ENCODE data around the gene CDH7.

Gene CDH7

DNA sequence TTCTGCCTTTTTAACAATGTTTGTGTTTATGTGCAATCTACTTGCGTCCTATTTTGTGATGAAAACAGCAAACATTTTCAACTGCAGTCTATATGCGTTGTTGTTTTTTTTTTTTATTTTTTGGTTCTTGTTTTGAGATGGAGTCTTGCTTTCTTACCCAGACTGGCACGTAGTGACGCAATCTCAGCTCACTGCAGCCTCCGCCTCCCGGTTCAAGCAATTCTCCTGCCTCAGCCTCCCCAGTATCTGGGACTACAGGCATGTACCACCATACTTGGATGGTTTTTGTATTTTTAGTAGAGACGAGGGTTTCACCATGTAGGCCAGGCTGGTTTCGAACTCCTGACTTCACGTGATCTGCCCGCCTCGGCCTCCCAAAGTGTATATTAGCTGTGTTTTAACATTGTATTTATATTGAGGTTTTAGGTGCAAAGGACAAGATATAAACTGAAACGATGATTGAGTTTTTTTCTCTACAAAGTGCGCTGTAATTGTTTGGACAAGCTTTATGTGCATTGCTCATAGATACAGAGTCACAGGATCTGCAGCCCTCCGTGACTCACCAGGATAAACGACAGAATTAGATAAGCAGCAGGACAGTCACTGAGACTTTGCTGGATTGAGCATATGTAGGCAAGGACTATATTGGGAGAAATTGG is 17.4 kb downstream of the CDH7 start:
- DNase-seq (ENCODE audit: low spot score), result no peak

DNA sequence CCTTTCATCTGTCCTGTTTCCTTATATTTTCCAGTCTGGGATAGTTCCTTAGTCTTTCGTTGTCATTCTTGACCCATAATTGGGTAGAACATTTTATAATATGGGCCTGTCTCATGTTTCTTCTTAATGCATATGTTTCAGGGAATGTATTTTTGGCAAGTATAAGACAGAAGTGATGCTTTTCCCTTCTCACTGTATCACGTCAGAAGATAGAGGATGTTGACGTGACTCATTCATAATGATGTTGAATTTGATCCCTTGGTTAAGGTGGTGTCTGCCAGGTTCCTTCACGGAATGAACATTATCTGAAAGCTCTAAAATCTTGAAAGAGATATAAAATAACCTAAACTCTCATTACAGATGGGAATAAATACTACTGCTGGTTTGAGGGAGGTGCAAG is 18.8 kb downstream of the CDH7 start:
- no peak for DNase-seq (ENCODE audit: low spot score)

DNA sequence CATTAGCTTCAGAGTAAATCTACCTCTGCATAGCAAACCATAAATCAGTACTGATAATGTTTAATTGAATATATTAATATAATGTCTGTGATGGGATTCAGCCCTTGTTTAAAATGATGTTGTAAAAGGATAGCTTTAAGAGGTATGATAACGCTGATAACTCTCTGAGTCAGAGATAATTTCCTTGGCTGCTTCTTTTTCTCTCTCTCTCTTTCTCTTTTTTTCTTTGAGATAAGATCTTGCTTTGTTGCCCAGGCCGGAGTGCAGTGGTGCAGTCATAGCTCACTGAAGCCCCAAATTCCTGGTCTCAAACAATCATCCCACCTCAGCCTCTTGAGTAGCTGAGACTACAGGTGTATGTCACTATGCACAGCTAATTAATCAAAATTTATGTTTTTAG is 35.7 kb downstream of the CDH7 start:
- no peak for DNase-seq (ENCODE audit: low spot score)

DNA sequence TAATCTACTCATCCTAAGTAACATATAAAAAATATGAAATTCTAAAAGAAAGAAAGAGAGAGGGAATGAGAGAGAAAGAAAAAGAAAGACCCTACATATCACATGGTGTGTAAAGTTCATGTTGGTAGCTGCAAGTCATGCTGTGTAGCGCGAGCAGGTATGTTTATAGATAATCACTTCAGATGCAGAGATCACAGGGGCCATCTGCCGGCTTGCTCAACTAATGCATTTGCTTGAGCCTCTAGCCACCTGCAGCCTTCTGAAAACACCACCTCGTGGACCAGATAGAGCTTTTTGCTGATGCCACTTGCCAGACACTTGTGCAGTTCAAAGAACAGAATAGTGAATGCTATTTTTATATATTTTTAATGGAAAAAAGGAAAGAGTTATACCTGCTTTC is 37.6 kb downstream of the CDH7 start:
- no peak for DNase-seq (ENCODE audit: low spot score)

DNA sequence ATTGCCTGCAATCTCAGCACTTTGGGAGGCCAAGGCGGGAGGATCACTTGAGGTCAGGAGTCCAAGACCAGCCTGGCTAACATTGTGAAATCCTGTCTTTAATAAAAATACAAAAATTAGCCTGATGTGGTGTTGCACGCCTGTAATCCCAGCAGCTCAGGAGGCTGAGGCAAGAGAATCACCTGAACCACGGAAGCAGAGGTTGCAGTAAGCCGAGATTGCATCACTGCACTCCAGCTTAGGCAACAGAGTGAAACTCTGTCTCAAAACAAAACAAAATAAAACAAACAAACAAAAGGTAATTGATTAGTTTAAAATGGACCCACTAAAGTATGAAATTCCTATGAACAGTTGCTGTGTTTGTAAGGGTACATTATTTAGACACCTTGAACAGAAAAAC is 39.8 kb downstream of the CDH7 start:
- no peak for DNase-seq (ENCODE audit: low spot score)

DNA sequence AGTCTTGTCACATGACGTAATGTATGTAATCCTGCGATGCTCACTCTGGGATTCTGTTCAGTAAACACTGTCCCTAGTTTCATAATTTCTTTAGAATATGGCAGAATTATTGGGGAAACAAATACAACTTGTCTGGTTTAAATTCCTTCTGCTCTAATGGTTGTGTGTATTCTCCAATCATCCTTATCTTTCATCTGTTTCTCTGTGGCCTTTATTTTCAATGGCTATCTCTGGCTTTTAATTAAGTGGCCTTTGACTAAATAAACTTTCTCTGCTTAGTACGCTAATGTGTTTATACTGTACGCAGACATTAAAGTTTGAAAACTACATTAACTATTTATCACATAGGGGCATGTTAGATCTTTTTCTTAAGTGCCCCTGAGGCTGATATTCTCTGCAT is 40.9 kb downstream of the CDH7 start:
- no peak for DNase-seq (ENCODE audit: low spot score)

DNA sequence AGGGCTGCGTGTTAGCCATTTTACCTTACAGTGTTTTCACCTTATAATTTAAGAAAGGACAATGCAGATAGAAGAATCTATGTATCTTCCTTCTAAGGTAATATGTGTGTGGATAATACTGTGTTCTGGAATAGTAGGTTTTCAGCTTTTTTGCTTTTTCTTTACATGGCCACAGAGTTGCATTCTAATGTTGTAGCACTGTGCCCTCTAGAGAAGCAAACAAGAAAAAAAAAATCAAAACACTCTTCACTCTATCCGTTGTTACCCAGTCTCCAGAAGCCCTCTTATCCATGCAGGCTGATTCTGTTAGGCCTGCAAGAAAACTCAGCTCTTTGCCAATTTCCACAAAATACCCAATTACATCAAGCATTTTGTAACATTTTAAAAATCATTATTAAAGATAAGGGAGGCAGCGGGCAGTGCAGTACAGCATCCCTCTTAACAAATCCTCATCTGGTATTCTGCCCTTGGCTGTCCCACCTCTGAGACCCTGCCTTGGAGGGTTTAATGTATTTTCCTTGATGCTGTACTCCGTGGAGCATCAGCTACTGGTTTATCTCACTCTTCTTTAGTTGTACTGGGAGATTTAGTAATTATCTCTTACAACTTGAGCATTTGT is 41.8 kb downstream of the CDH7 start:
- no peak for DNase-seq (ENCODE audit: low spot score)

DNA sequence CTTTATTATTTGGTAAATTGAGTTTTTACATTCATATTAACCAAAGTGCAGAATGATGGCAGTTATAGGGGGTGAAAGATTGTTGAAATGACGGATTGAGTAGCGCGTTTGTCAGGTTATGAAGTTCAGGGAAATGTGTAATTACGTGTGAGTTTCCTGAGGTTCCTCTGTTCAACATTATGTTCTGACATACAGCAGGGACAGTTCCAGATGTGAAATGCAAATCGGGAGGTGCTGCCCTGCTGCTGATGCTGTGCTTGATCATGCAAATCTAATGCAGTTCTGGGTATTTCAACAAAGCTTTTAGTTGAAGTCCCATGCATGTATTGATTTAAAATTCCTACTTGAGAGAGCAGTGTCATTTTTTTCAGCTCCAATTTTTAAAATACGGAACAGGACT is 57.9 kb downstream of the CDH7 start:
- DNase-seq (ENCODE audit: low spot score), result no peak

DNA sequence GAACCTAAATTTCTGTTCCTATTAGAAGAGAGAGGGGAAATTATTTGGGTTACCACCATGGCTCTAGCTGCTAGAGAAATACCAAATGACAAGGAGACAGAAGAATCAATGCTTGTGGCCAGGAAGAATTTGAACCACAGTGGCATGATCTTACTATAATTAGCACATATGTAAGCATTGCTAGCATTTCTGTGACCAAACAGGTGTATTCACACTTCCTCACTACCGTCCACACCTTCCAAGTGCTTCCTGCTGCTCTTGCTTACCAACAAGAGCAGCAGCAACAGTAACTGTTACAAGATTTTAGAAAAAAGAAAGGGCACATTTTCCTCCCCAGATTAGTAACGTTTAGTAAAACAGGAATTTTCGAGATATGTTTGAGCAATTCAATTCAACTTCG is 60.5 kb downstream of the CDH7 start:
- no peak for DNase-seq (ENCODE audit: low spot score)

DNA sequence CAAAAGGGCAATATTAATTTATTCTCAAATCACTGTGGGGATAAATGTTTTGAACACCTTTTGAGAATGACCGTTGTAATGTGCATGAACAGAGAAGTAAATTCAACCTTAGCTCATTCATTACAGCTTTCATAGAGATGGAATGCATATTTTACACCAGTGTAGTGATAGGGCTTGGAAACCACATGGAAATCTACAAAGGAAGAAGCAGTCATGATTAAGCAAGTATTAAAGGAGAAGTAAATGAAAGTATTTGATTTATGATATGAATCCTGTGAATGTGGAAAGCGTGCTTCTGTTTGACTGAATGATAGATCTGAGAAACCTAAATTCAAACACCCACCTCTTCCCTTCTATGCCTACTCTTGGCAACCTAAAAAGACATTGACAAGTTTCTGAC is 64.7 kb downstream of the CDH7 start:
- no peak for DNase-seq (ENCODE audit: low spot score)

DNA sequence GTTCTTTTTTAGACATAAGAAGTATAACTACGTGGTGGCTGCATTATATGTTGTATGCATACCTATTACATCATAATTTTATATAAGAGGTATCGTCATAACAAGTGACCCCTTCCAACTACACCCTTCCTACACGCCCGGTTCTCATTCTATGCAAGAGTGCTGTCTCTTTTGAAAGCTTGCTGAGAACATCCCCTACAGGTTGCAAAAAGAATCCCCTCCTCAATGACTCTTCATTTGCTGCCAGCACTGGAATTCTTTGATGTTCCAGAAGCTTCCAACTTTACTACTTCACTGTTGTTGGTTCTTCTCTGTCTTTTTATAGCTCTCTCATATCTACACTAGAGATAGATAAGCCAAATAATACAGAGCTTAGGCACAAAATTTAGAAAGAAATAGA is 66.4 kb downstream of the CDH7 start:
- no peak for DNase-seq (ENCODE audit: low spot score)

DNA sequence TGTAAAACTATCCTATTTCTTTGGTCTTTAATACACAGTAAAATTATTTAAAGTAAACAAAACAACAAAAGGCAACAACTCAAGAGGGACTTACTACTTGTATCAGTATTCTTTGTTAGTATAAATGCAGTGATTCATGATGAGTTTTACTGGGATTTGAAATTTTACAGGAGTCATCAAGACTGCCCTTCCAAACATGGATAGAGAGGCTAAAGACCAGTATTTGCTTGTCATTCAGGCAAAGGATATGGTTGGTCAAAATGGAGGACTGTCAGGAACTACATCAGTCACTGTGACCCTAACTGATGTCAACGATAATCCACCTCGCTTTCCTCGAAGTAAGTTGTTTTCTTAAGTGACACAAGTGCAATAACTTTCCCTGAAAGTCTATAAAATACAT is 71.1 kb downstream of the CDH7 start:
- DNase-seq (ENCODE audit: low spot score), result no peak

DNA sequence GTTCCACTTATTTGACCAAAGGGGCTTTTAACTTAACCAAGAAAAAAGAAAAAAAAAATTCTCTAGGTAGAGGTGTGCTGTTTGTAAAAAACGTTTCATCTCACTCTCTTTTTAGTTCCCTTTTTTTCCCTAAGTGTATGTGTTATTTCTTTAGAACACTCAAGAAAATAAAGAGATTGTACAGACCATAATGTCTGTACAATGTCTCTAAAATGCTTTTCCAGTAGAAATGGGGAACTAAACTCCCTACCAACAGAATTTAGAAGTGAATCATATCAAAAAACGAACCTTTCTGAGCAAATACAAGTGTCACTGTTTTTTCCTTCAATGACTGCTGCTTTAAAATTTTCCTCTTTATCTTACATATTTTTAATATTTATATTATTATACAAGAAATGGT is 72.0 kb downstream of the CDH7 start:
- DNase-seq (ENCODE audit: low spot score), result no peak

DNA sequence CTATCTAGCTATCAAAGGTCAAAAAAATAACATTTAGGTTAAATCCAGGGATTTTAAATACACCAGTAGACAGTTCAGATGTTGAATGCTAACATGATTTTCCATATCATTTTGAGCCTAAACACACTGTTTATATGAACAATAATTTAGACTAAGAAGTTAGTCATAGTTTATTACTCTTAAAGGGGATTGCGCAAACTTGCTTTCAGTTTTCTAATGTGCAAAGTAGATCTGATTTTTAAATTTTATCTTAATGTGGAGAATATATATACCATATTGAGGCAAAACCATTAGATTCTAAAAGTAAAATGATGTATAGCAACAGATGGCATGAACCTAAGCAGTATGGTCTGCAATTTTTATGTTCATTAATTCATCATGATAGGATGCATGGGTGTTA is 76.6 kb downstream of the CDH7 start:
- no peak for DNase-seq (ENCODE audit: low spot score)

DNA sequence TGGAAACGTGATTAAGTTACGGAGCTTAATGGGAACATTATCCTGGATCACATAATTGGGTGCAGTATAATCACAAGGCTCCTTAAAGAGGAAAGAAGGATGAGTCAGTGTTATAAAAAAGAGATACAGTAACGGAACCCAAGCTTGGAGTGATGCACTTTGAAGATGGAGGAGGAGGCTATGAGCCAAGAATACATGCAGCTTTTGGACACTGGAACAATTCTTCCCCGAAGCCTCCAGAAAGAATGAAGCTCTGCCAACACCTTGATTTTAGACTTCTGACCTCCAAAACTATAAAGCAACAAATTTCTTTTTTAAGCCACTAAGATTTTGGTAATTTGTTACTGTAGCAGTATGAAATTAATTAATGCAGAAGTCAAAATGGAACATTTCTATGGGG is 85.1 kb downstream of the CDH7 start:
- DNase-seq (ENCODE audit: low spot score), result peak; percentile 16

DNA sequence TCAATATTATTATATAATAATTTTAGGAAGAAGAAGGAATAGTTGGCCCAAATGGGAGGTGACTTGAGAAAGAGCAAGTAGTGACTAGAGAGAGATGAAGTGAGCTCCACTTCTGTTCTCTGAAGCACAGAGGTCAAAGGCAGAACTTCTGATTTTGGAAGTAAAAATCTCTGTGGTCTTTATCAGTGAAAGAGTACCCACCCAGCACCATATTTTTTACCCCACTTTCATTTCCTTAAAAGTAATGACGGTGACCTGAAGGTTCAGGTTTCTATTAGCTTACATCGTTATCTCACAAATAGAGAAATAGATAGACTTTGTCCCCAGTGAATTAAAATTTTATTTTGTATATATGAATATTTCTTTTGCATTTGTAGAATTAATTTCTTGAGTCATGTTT is 95.3 kb downstream of the CDH7 start:
- no peak for DNase-seq (ENCODE audit: low spot score)

DNA sequence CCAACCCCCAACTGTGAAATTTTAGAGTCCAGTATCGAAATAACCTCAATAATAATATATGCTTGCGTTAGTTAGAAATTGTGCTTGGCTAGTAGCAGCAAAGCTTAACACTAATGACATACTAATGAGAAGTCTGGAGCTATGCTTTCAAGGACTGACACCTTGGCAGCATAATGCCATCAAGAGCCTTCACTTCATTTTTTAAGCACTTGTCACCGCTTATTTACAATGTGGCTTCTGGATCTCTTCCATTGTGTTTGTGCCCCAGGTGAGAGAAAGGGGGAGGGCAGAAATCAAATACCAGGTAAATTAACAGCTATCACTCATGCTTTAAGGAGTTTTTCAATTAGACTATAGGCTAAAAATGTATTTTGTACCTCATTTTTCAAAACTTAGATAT is 101.5 kb downstream of the CDH7 start:
- DNase-seq (ENCODE audit: low spot score), result no peak

DNA sequence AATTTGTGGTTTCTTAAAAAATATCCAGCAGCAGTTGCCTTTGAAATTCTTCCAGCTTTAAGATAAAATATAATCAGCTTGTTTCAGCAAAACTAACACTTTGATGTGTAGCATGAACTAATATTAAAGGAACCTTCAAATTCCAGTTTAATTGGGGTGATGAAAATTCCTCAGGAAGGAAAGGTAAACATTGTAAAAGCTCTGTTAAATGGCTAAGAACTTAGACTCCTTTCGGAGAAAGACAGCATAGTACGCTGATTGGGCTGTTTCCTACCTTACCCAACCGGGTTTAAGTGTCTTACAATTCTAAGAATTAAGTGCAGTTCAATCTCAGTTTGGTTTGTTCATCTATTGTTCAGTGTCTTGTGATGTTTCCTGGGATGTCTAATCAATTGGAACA is 108.3 kb downstream of the CDH7 start:
- no peak for DNase-seq (ENCODE audit: low spot score)

DNA sequence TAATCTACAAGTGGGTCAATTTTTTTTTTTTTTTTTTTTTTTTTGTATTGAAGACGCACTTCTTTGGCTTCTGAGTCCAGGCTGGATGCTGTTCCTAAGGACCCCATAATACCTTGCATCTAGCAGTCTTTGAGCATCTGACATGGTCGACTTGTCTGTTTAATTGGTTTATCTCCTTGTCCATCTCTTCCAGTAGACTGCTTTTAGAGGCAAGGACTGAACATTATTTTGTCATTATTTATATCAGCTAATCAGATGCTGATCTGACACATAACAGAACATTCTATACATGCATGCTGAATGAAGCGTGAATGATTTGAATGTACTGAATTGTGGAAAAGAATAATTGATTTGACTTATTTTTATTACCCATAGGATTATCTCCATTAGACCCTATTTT is 118.7 kb downstream of the CDH7 start:
- DNase-seq (ENCODE audit: low spot score), result no peak

DNA sequence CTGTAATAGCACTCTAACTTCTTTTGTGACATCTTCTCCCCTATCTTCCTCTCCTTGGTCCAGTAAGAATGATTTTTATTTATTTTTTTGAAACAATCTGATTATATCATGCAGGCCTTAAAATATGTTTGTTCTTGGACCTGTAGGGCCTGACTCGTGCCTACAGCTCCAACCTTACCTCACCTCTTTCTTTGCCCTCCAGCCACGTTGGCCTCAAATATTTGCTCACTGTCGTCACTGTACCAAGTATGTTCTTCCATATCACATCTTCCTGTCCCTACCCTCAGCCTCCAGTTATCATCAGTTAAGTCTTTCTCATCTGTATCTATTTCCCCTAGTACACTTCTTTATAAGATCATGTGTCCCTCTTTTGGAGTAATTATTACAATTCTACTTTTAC is 125.5 kb downstream of the CDH7 start:
- DNase-seq (ENCODE audit: low spot score), result no peak

DNA sequence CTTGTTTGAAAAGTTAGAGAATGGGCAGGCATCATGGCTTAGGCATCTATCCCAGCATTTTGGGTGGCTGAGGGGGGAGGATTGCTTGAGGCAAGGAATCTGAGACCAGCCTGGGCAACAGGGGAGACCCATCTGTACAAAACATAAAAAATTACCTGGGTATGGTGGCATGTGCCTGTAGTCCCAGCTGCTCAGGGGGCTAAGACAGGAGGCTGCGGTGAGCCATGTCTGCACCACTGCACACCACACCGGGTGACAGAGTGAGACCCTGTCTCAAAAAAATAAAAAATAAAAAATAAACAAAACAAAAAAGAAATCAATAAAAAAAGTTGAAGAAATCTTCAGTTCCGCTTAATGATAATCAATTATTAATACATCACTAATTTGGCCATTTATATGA is 146.5 kb downstream of the CDH7 start:
- no peak for DNase-seq (ENCODE audit: low spot score)

DNA sequence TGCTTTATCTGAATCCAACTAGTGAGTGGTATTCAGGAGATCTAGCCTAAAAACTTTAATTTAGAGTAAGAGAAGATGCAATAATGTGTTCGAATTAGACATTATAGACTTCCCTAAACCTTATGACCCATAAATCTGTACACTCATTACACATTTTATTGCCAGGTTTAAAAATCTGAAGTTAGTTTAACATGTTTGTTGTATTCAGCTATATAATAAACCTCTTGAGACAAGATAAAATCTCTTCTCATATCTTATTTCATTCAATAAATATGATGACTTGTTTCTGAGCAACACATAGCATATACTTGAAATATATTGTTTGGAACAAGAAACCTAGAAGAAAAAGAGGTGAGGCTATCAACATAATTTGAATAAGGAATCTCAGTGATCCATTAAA is 150.7 kb downstream of the CDH7 start:
- DNase-seq (ENCODE audit: low spot score), result no peak

DNA sequence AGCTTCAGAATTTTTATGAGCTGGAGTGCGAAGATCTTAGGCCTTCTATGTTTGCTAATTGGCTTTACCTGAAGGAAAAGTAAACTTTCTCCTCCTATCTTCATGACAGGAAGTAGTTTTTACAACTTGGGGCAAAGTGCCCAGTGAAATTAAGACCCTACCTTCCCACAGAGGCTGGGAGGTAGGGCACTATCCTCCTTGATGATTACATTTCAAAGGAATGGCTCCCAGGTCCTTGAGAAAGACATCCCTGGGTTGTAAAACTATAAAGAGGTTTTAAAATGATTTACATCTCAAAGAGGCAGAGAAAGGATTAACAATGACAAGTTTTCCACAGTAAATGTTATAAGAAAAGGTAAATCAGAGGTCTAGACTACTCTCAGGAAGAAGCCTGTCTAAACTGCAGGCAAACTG is 155.8 kb downstream of the CDH7 start:
- no peak for DNase-seq (ENCODE audit: low spot score)

DNA sequence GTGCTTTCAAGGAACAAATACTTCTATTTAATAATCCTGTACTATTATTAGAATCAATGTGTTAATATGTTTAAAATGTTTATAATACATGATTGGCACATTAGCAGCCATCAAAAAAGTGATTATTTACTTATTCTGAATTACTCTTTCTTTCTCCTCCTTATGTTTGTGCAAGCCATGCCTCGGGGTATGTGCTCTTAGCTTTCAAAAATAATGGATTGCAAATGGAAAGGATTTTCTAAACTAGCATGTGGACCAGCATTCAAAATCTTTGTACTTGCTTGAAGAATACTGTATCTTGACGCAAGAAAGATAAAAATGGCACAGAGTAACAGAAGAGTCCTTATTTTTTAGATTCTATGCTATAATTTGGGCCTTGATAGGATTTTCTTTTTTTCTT is 156.5 kb downstream of the CDH7 start:
- no peak for DNase-seq (ENCODE audit: low spot score)

DNA sequence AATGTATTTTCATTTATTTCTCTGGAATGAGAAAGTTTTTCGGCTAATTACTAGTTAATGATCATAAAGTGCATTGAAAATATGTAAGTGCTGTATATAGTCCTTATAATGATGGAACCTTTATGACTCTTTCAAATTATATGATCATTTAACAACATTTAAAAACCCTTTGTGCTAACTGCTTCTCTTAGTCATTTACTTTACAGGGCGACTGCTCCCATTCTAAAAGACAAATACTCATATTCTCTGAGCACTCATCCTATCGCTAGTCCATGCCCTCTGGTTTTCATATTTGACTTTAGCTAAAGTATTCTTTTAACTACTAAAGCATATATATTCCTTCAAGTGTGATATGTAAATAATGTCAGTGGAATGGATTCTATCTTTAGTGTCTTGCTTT is 168.2 kb downstream of the CDH7 start:
- DNase-seq (ENCODE audit: low spot score), result no peak
